HCT116 (cell line): Measurements from ENCODE around the gene MICAL3. TPM values are rescaled to one million over a fixed set of nuclear protein-coding genes. Genes with fewer than 3 reads are reported as not detected.
A peak's percentile ranks its signal among the peaks of the same experiment; 100 is the strongest.

Experiments used
- ATAC-seq: fragments of 200-7000 bp; cut with Tn5 transposase; 2 replicates; pipeline ENCODE4 v1.9.1; 2020; ENCODE audit warnings: mild to moderate bottlenecking, moderate library complexity
- BruUV-seq: library from RNA; stranded (reverse); fragments of 400-500 nt; replicated peaks from 2 replicates; lab custom pipeline; 2021; lab: Mats Ljungman, UMichigan
- CTCF ChIA-PET: fragments of 300-600 bp; sonication (Branson Sonifier 250); formaldehyde crosslinking; loops from one replicate; lab custom pipeline; 2021; ENCODE audit warnings: antibody characterized with exemption; lab: Charles Lee
- POLR2A ChIA-PET: fragments of 300-600, 350-600 bp; sonication (Branson Sonifier 250); formaldehyde crosslinking; loops from one replicate; lab custom pipeline; 2021; ENCODE audit warnings: antibody characterized with exemption; lab: Charles Lee
- RAD21 ChIA-PET, 2 experiments: fragments of 300-600 bp; sonication (Branson Sonifier 250); formaldehyde crosslinking; loops; one replicate each; lab custom pipeline; 2023; ENCODE audit warnings: low total read pairs in 2 of 2; ENCODE audit not compliant: uncharacterized antibody in 2 of 2, unreplicated experiment in 2 of 2, low non-redundant PET in 1 of 2; lab: Charles Lee
- DNase-seq: peaks from one replicate; pipeline ENCODE4 v3.0.0-alpha.2; 2010; ENCODE audit warnings: low read depth, low spot score
- H2AFZ ChIP-seq: fragments of 200-600 bp; shearing (Covaris generic), sonication (generic); 2 replicates; pipeline ENCODE4 v1.6.1; 2017; ENCODE audit warnings: low read depth, mixed run types, mixed read lengths, antibody characterized with exemption, low read length; ENCODE audit not compliant: poor library complexity, severe bottlenecking
- H3K27ac ChIP-seq: 2 replicates; pipeline ENCODE4 v1.5.1; 2012; ENCODE audit warnings: low read depth, low read length
- H3K27me3 ChIP-seq: fragments of 200-600 bp; sonication (generic); 2 replicates; pipeline ENCODE4 v1.6.1; 2016; ENCODE audit warnings: mixed run types, low read length, mixed read lengths; ENCODE audit not compliant: insufficient read depth
- H3K36me3 ChIP-seq, 2 experiments: fragments of 200-500 bp in 1 of 2; fragments of 200-600 bp in 1 of 2; sonication (Bioruptor generic) in 1 of 2; sonication (generic) in 1 of 2; 2 replicates each; pipeline versions ENCODE4 v1.5.1 to v1.6.1; 2014 to 2016; ENCODE audit warnings: low read length in 2 of 2, inconsistent platforms in 1 of 2, mixed read lengths in 1 of 2, mixed run types in 1 of 2; ENCODE audit not compliant: insufficient read depth in 2 of 2, control insufficient read depth in 1 of 2
- H3K4me1 ChIP-seq, 2 experiments: fragments of 200-600 bp in 1 of 2; sonication (generic) in 1 of 2; 2 replicates each; pipeline versions ENCODE4 v1.5.1 to v1.6.1; 2012 to 2017; ENCODE audit warnings: low read length in 2 of 2, inconsistent platforms in 1 of 2, mild to moderate bottlenecking in 1 of 2, mixed read lengths in 1 of 2, mixed run types in 1 of 2, moderate library complexity in 1 of 2; ENCODE audit not compliant: insufficient read depth in 2 of 2, control insufficient read depth in 1 of 2
- H3K4me2 ChIP-seq: fragments of 200-600 bp; sonication (generic); 2 replicates; pipeline ENCODE4 v1.6.1; 2017; ENCODE audit warnings: mixed run types, low read length, mixed read lengths
- H3K4me3 ChIP-seq, 2 experiments: fragments of 200-600 bp in 1 of 2; sonication (generic) in 1 of 2; replicated peaks in 1 of 2; 2 replicates each; pipeline ENCODE4 v1.5.1; 2011 to 2016; ENCODE audit warnings: low read length in 2 of 2, control low read depth in 1 of 2, low read depth in 1 of 2, mild to moderate bottlenecking in 1 of 2, mixed read lengths in 1 of 2, mixed run types in 1 of 2
- H3K79me2 ChIP-seq: fragments of 200-600 bp; sonication (generic); 2 replicates; pipeline ENCODE4 v1.6.1; 2017; ENCODE audit warnings: mild to moderate bottlenecking, mixed run types, low read length, moderate library complexity, mixed read lengths; ENCODE audit not compliant: insufficient read depth
- H3K9ac ChIP-seq: fragments of 200-600 bp; sonication (generic); 2 replicates; pipeline ENCODE4 v1.6.1; 2016; ENCODE audit warnings: low read length, mixed read lengths
- H3K9me2 ChIP-seq: fragments of 200-600 bp; sonication (generic), shearing (Covaris generic); 2 replicates; pipeline ENCODE4 v1.6.1; 2017; ENCODE audit warnings: mixed run types, mild to moderate bottlenecking, moderate library complexity; ENCODE audit not compliant: insufficient read depth
- H3K9me3 ChIP-seq, 2 experiments: fragments of 200-500 bp in 1 of 2; fragments of 200-600 bp in 1 of 2; sonication (Bioruptor generic) in 1 of 2; sonication (generic) in 1 of 2; 2 replicates each; pipeline ENCODE4 v1.6.1; 2014 to 2017; ENCODE audit warnings: low read length in 2 of 2, mixed read lengths in 2 of 2, inconsistent platforms in 1 of 2, low read depth in 1 of 2, mild to moderate bottlenecking in 1 of 2, mixed run types in 1 of 2, moderate library complexity in 1 of 2; ENCODE audit not compliant: control insufficient read depth in 1 of 2, insufficient read depth in 1 of 2
- H4K20me1 ChIP-seq: fragments of 200-600 bp; sonication (generic), shearing (Covaris generic); 2 replicates; pipeline ENCODE4 v1.6.1; 2017; ENCODE audit warnings: mixed run types, mild to moderate bottlenecking, moderate library complexity; ENCODE audit not compliant: insufficient read depth
- CBX3 ChIP-seq: IDR thresholded peaks from 2 replicates; pipeline ENCODE4 v1.6.1; 2012; ENCODE audit warnings: low read depth
- ELF1 ChIP-seq: IDR thresholded peaks from 2 replicates; pipeline ENCODE4 v1.6.1; 2012; ENCODE audit warnings: low read depth, borderline replicate concordance
- MAX ChIP-seq: IDR thresholded peaks from 2 replicates; pipeline ENCODE4 v1.6.1; 2012
- SIN3A ChIP-seq: IDR thresholded peaks from 2 replicates; pipeline ENCODE4 v1.6.1; 2012; ENCODE audit warnings: low read depth
- ZBTB33 ChIP-seq: IDR thresholded peaks from 2 replicates; pipeline ENCODE4 v1.6.1; 2011; ENCODE audit warnings: mild to moderate bottlenecking, low read length, moderate library complexity; ENCODE audit not compliant: insufficient replicate concordance; ENCODE audit errors: extremely low read depth
- ZFX ChIP-seq: fragments of 450-650 bp; IDR thresholded peaks from 2 replicates; pipeline ENCODE4 v1.6.1; 2017
- intact Hi-C: fragments of 100-400 bp; cut with micrococcal nuclease; formaldehyde crosslinking; loops from 2 replicates; pipeline ENCODE4 v1.10.0; 2022
- total RNA-seq: library from RNA; stranded (reverse); gene quantifications from one replicate; pipeline ENCODE4 v1.2.1, GENCODE V29; 2021; ENCODE audit not compliant: unreplicated experiment

Gene MICAL3
- total RNA-seq, 1 experiment from 2014 or later, result 30.8 TPM

- peak overlapping the region; percentile 56 for H2AFZ ChIP-seq
- CTCF ChIA-PET, result interaction anchor here (1.0 to 1.7 kb wide), 3 partner anchors 11 to 249 kb away, joined by 3 to 7 read pairs (median 5); no protein-coding TSS in a partner anchor
- TF ChIP-seq ELF1 (no peak), MAX (no peak), ZFX (no peak), SIN3A (no peak), CBX3 (no peak), ZBTB33 (no peak)
- no TSS peak for BruUV-seq
- RAD21 ChIA-PET, result no interaction called here
- POLR2A ChIA-PET, result interaction anchor here (1.3 kb wide), 1 partner anchor 12 kb away, joined by 3 read pairs; no protein-coding TSS in a partner anchor
- H3K4me2 ChIP-seq, result no peak overlapping the region
- no peak overlapping the region for H3K4me3 ChIP-seq
- H3K27ac ChIP-seq, result no peak overlapping the region
- H3K9me3 ChIP-seq, result no peaks in the 10 kb centered on the region
- H3K4me1 ChIP-seq, result peaks cover 37 to 49% of the 10 kb centered on the region in 2 experiments
- no peaks in the 10 kb centered on the region for H3K79me2 ChIP-seq
- no peaks in the 10 kb centered on the region for H3K9me2 ChIP-seq
- no peaks in the 10 kb centered on the region for H3K27me3 ChIP-seq
- H3K9ac ChIP-seq, result no peak overlapping the region
- no peaks in the 10 kb centered on the region for H3K36me3 ChIP-seq
- no peak for ATAC-seq
- H4K20me1 ChIP-seq, result no peaks in the 10 kb centered on the region
- intact Hi-C loops, result no loop called here
- no peak for DNase-seq
Observed at GRCh38 chr22:18034076-18034475, 9.7 kb upstream of the MICAL3 start.
